ENCODE results near the gene PLCXD3. TPM values are rescaled to one million over a fixed set of nuclear protein-coding genes. Genes with fewer than 3 reads are reported as not detected.

PLCXD3 gene
- total RNA-seq, 1 experiment from 2014 or later, result 5.0 TPM

GRCh38 chr5:41270423-41271251, 239.8 kb downstream of the PLCXD3 start:
- H3K36me3 ChIP-seq (ENCODE audit: low read depth, low read length), result no peaks in the 10 kb centered on the region
- H3K4me1 ChIP-seq (ENCODE audit: insufficient read depth, low read length), result peaks cover 4% of the 10 kb centered on the region; the same call in 1 of the 2 replicates
- H3K27me3 ChIP-seq (ENCODE audit: low read length), result no peaks in the 10 kb centered on the region
- intact Hi-C loops (cut with micrococcal nuclease), result loop anchor here (1.0 to 5.0 kb wide), 6 partner anchors 76 to 572 kb away; no protein-coding TSS in a partner anchor
- no peaks in the 10 kb centered on the region for H4K20me1 ChIP-seq (ENCODE audit: low read length)
- ChIA-PET POLR2A (ENCODE audit: unreplicated experiment) (no interaction called here), CTCF (interaction anchor here (0.6 to 1.6 kb wide), 7 partner anchors 33 to 371 kb away, joined by 3 to 11 read pairs (median 4); no protein-coding TSS in a partner anchor)
- no peak overlapping the region for H2AFZ ChIP-seq (ENCODE audit: low read length)
- ATAC-seq (peak; percentile 96), DNase-seq (peak; percentile 85)
- H3K9me2 ChIP-seq (replicated peaks; ENCODE audit: low read length), result no peaks in the 10 kb centered on the region
- H3K79me2 ChIP-seq (ENCODE audit: low read length), result no peaks in the 10 kb centered on the region
- TF ChIP-seq EZH2 (IDR thresholded peaks at IDR 0.05; ENCODE audit: low read length, unreplicated experiment), result no peak
- TF ChIP-seq EZH2phosphoT487 (IDR thresholded peaks at IDR 0.05; ENCODE audit: borderline replicate concordance, low read length), result no peak
- peak; percentile 97 for TF ChIP-seq CTCF (conservative IDR thresholded peaks at IDR 0.05; ENCODE audit: low read depth, low read length)
- H3K9ac ChIP-seq (ENCODE audit: low read length), result no peak overlapping the region
- H3K27ac ChIP-seq (ENCODE audit: low read length), result no peak overlapping the region
- H3K9me3 ChIP-seq (ENCODE audit: low read length), result no peaks in the 10 kb centered on the region
- no peaks in the 10 kb centered on the region for H3F3A ChIP-seq (ENCODE audit: low read length, unreplicated experiment)
- no TSS peak for BruUV-seq (replicated peaks)
- no peak overlapping the region for H3K4me3 ChIP-seq (ENCODE audit: low read length)
- H3K4me2 ChIP-seq (ENCODE audit: low read length), result no peak overlapping the region

DNA sequence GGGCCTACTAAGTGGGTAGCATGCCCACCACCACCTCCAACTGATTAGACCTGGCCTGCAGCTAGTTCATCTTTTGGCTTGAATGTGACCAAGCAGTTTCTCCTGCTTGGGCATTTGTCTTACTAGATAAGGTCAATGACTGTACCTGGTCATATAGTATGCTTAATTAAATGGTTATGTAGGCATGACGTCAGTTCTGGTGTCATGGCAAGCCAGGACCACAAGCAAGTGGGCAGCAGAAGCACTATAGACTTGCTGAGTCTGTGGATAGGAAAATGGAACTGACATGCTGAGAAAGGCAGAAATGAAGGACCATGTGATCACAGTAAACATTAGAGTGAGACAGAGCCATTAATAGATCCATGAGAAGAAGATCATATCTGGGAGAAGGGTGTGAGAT, 241.5 kb downstream of the PLCXD3 start:
- Histone ChIP-seq H3K9me3 (ENCODE audit: low read length) (no peaks in the 10 kb centered on the region), H3K79me2 (ENCODE audit: low read length) (no peaks in the 10 kb centered on the region), H3K4me2 (ENCODE audit: low read length) (no peak overlapping the region), H3K27ac (ENCODE audit: low read length) (no peak overlapping the region), H3K4me1 (ENCODE audit: insufficient read depth, low read length) (peaks cover 4% of the 10 kb centered on the region; the same call in 1 of the 2 replicates), H2AFZ (ENCODE audit: low read length) (no peak overlapping the region), H3K4me3 (ENCODE audit: low read length) (no peak overlapping the region), H3K36me3 (ENCODE audit: low read depth, low read length) (no peaks in the 10 kb centered on the region), H3F3A (ENCODE audit: low read length, unreplicated experiment) (no peaks in the 10 kb centered on the region), H4K20me1 (ENCODE audit: low read length) (no peaks in the 10 kb centered on the region), H3K9me2 (replicated peaks; ENCODE audit: low read length) (no peaks in the 10 kb centered on the region), H3K9ac (ENCODE audit: low read length) (no peak overlapping the region), H3K27me3 (ENCODE audit: low read length) (no peaks in the 10 kb centered on the region)
- POLR2A ChIA-PET (ENCODE audit: unreplicated experiment), result no interaction called here
- CTCF ChIA-PET, result no interaction called here
- intact Hi-C loops (cut with micrococcal nuclease), result no loop called here
- DNase-seq (no peak), ATAC-seq (no peak)
- TF ChIP-seq CTCF (conservative IDR thresholded peaks at IDR 0.05; ENCODE audit: low read depth, low read length), result no peak
- TF ChIP-seq EZH2phosphoT487 (IDR thresholded peaks at IDR 0.05; ENCODE audit: borderline replicate concordance, low read length), result no peak
- no peak for TF ChIP-seq EZH2 (IDR thresholded peaks at IDR 0.05; ENCODE audit: low read length, unreplicated experiment)
- no TSS peak for BruUV-seq (replicated peaks)

GRCh38 chr5:41266377-41266776, 244.0 kb downstream of the PLCXD3 start:
- no peak overlapping the region for H3K27ac ChIP-seq (ENCODE audit: low read length)
- no peak overlapping the region for H3K4me2 ChIP-seq (ENCODE audit: low read length)
- BruUV-seq (replicated peaks), result no TSS peak
- no peak overlapping the region for H3K4me3 ChIP-seq (ENCODE audit: low read length)
- POLR2A ChIA-PET (ENCODE audit: unreplicated experiment), result no interaction called here
- DNase-seq (no peak), ATAC-seq (no peak)
- TF ChIP-seq CTCF (conservative IDR thresholded peaks at IDR 0.05; ENCODE audit: low read depth, low read length), result no peak
- no peak for TF ChIP-seq EZH2 (IDR thresholded peaks at IDR 0.05; ENCODE audit: low read length, unreplicated experiment)
- TF ChIP-seq EZH2phosphoT487 (IDR thresholded peaks at IDR 0.05; ENCODE audit: borderline replicate concordance, low read length), result no peak
- no peaks in the 10 kb centered on the region for H4K20me1 ChIP-seq (ENCODE audit: low read length)
- H3K9ac ChIP-seq (ENCODE audit: low read length), result no peak overlapping the region
- no peaks in the 10 kb centered on the region for H3K36me3 ChIP-seq (ENCODE audit: low read depth, low read length)
- intact Hi-C loops (cut with micrococcal nuclease), result no loop called here
- H3K4me1 ChIP-seq (ENCODE audit: insufficient read depth, low read length), result peaks cover 4% of the 10 kb centered on the region; the same call in 1 of the 2 replicates
- no peaks in the 10 kb centered on the region for H3K9me3 ChIP-seq (ENCODE audit: low read length)
- no peaks in the 10 kb centered on the region for H3K79me2 ChIP-seq (ENCODE audit: low read length)
- H3F3A ChIP-seq (ENCODE audit: low read length, unreplicated experiment), result no peaks in the 10 kb centered on the region
- H3K9me2 ChIP-seq (replicated peaks; ENCODE audit: low read length), result no peaks in the 10 kb centered on the region
- no peaks in the 10 kb centered on the region for H3K27me3 ChIP-seq (ENCODE audit: low read length)
- CTCF ChIA-PET, result no interaction called here
- no peak overlapping the region for H2AFZ ChIP-seq (ENCODE audit: low read length)
